GM12872 (cell line): ENCODE results near the gene KCNQ1.

ENCODE experiments used
- CTCF ChIP-seq: IDR thresholded peaks from 3 replicates; pipeline ENCODE4 v1.5.1; 2011; ENCODE audit warnings: low read depth, mild to moderate bottlenecking, low read length, moderate library complexity; ENCODE audit not compliant: insufficient read depth

Gene KCNQ1

GRCh38 chr11:2448661-2449547 is 4.1 kb downstream of the KCNQ1 start:
- no peak for TF ChIP-seq CTCF

GRCh38 chr11:2449548-2450320 is 4.9 kb downstream of the KCNQ1 start:
- TF ChIP-seq CTCF = no peak

- TF ChIP-seq CTCF = no peak
These were observed 5.7 kb downstream of the KCNQ1 start for GRCh38 chr11:2450321-2451041.

GRCh38 chr11:2451336-2451735 is 6.5 kb downstream of the KCNQ1 start:
- no peak for TF ChIP-seq CTCF

GRCh38 chr11:2451916-2452315 is 7.1 kb downstream of the KCNQ1 start:
- no peak for TF ChIP-seq CTCF

GRCh38 chr11:2452321-2453012 is 7.7 kb downstream of the KCNQ1 start:
- no peak for TF ChIP-seq CTCF

- TF ChIP-seq CTCF = no peak
These were observed 8.6 kb downstream of the KCNQ1 start for GRCh38 chr11:2453436-2453835.
